DOHH2 (cell line): ENCODE results near the gene DNAH14.
"Not testable (repeated sequence)": the region's sequence is repeated elsewhere in the genome, so short reads cannot be mapped to it uniquely, and the experiment has no call there.

Experiments
- H3F3A ChIP-seq: fragments of 200-600 bp; sonication (generic), shearing (Covaris generic); 2 replicates; pipeline ENCODE4 v1.6.0; 2016; ENCODE audit warnings: antibody characterized with exemption, mild to moderate bottlenecking; ENCODE audit not compliant: control insufficient read depth, insufficient read depth
- H3K27ac ChIP-seq: fragments of 200-600 bp; sonication (generic); 2 replicates; pipeline ENCODE4 v1.5.1; 2014; ENCODE audit warnings: low read depth, mild to moderate bottlenecking, low read length, moderate library complexity
- H3K27me3 ChIP-seq: fragments of 200-600 bp; sonication (generic); 2 replicates; pipeline ENCODE4 v1.6.1; 2014; ENCODE audit warnings: mild to moderate bottlenecking, low read length, mixed read lengths; ENCODE audit not compliant: control insufficient read depth
- H3K36me3 ChIP-seq: fragments of 200-600 bp; sonication (generic); 2 replicates; pipeline ENCODE4 v1.6.1; 2014; ENCODE audit warnings: mild to moderate bottlenecking, low read length, moderate library complexity, mixed read lengths; ENCODE audit not compliant: control insufficient read depth
- H3K4me1 ChIP-seq: fragments of 200-600 bp; sonication (generic); 2 replicates; pipeline ENCODE4 v1.6.1; 2014; ENCODE audit warnings: mild to moderate bottlenecking, low read length, mixed read lengths; ENCODE audit not compliant: control insufficient read depth
- H3K4me2 ChIP-seq: fragments of 200-600 bp; sonication (generic); 2 replicates; pipeline ENCODE4 v1.6.0; 2014; ENCODE audit warnings: mild to moderate bottlenecking, low read length, moderate library complexity
- H3K4me3 ChIP-seq: fragments of 200-600 bp; sonication (generic); 2 replicates; pipeline ENCODE4 v1.5.1; 2014; ENCODE audit warnings: mild to moderate bottlenecking, low read length, mixed read lengths
- H3K79me2 ChIP-seq: fragments of 200-600 bp; sonication (generic); 2 replicates; pipeline ENCODE4 v1.6.1; 2014; ENCODE audit warnings: mild to moderate bottlenecking, low read length, mixed read lengths; ENCODE audit not compliant: control insufficient read depth
- H3K9me2 ChIP-seq: fragments of 200-600 bp; sonication (generic); replicated peaks from 2 replicates; pipeline ENCODE4 v1.6.1; 2014; ENCODE audit warnings: mild to moderate bottlenecking, low read length, mixed read lengths; ENCODE audit not compliant: control insufficient read depth
- H3K9me3 ChIP-seq: fragments of 200-600 bp; sonication (generic); 2 replicates; pipeline ENCODE4 v1.6.1; 2014; ENCODE audit warnings: antibody characterized with exemption, low read length, mixed read lengths; ENCODE audit not compliant: control insufficient read depth, insufficient read depth
- H4K20me1 ChIP-seq: fragments of 200-600 bp; sonication (generic); 2 replicates; pipeline ENCODE4 v1.6.0; 2014; ENCODE audit warnings: low read depth, mild to moderate bottlenecking, antibody characterized with exemption, low read length, moderate library complexity; ENCODE audit not compliant: control insufficient read depth, insufficient read depth
- EZH2phosphoT487 ChIP-seq: fragments of 200-600 bp; sonication (generic); IDR thresholded peaks from 2 replicates; pipeline ENCODE4 v1.6.1; 2017; ENCODE audit warnings: borderline replicate concordance, mild to moderate bottlenecking, antibody characterized with exemption, low read length, moderate library complexity, mixed read lengths
- TF ChIP-seq, protein P1 (sequence below): fragments of 200-600 bp; sonication (generic); IDR thresholded peaks from one replicate; pipeline ENCODE4 v1.5.1; 2014; ENCODE audit warnings: antibody characterized with exemption, mild to moderate bottlenecking, low read depth, low read length; ENCODE audit not compliant: poor library complexity, severe bottlenecking

DNAH14 gene

DNA sequence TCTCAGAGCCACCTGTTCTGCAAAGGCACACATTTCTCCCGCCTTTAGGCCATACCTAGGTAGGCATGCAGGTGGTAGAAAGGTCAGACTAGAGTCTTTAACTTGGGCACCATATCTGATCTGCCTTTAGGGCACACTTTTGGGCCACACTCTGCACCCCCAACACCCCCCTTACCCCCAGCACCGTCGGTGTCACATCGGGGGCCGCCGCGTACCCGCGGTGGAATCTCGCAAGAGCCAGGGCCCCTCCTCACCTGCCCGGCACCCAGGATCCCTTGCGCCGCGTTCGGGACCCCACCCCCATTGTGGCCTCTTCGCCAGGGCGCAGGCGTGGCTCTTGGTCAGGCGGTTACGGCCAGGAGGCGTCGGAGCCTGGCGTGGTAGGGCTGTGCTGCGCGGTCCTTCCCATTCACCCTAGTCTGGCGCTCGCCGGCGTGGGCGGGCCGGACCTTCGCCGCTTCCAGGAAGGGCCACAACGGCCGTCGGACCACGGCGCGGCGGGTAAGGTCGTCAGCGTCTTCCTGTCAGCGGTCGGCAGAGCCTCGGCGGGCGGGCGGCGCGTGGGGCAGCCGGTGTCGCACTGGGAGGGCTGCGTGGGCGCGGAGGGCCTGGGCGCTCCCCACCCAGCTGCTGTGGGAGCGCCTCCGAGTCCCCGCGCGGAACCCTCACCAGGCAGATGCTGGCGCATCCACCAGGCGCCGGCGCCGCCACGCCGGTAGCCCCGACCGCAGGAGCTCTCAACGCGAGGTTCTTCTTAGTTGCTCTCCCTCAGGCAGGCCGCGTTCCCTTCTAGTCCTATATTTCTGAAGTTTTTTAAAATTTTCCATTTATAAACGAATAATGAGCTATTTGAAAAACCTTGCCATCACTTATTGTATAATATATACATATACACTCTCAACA is at the start of gene DNAH14:
Gene DNAH14 (plus strand): TSS at position 341 of the 903 bp plus-strand sequence. CDS start 23,028 bp downstream, outside the sequence.
- Histone ChIP-seq H3K4me3 (no peak within 1 kb of the TSS), H3K9me2 (no peaks in the 10 kb centered on the region), H3K4me1 (no peaks in the 10 kb centered on the region), H3K27me3 (no peaks in the 10 kb centered on the region), H3K9me3 (peaks cover 9% of the 10 kb centered on the region; the same call in 1 of the 2 replicates), H3K27ac (no peak within 1 kb of the TSS), H3F3A (no peaks in the 10 kb centered on the region), H3K79me2 (no peaks in the 10 kb centered on the region), H3K36me3 (no peaks in the 10 kb centered on the region), H4K20me1 (no peaks in the 10 kb centered on the region), H3K4me2 (no peak within 1 kb of the TSS)
- TF ChIP-seq EZH2phosphoT487 = no peak
- TF ChIP-seq, protein P1, sequence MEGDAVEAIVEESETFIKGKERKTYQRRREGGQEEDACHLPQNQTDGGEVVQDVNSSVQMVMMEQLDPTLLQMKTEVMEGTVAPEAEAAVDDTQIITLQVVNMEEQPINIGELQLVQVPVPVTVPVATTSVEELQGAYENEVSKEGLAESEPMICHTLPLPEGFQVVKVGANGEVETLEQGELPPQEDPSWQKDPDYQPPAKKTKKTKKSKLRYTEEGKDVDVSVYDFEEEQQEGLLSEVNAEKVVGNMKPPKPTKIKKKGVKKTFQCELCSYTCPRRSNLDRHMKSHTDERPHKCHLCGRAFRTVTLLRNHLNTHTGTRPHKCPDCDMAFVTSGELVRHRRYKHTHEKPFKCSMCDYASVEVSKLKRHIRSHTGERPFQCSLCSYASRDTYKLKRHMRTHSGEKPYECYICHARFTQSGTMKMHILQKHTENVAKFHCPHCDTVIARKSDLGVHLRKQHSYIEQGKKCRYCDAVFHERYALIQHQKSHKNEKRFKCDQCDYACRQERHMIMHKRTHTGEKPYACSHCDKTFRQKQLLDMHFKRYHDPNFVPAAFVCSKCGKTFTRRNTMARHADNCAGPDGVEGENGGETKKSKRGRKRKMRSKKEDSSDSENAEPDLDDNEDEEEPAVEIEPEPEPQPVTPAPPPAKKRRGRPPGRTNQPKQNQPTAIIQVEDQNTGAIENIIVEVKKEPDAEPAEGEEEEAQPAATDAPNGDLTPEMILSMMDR = no peak

DNA sequence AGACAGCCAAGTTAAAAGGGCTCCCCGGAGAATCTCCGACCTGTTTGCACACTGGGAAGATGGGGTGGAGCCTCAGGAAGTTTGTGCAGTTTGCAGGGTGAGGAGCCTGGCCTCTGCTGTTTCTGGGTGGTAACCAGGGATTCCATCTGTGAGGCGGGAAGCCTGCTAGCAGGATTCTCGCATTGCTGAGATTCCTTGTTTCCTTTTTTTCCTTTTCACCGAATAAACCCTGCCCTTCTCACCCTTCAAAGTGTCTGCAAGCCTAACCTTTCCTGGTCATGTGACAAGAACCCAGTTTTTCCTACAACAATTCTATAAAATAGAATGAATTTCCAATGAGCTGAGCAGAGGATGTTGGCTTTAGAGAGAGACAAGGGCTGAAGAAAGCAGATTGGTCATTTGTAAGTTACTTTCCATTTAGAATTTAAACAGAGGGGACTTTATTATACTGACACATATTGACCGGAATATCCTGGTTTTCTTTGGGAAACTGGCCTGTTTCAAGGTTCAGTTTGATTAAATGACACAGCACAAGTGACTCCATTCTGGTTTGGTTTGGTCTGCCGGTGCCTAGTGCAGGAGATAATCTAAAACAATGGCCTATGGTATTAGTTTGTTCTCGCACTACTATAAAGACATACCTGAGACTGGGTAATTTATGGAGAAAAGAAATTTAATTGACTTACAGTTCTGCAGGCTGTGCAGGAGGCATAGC is 48.7 kb upstream of the DNAH14 start:
- Histone ChIP-seq H3F3A (no peaks in the 10 kb centered on the region), H3K4me3 (no peak overlapping the region), H3K4me2 (no peak overlapping the region), H3K27ac (no peak overlapping the region), H4K20me1 (no peaks in the 10 kb centered on the region), H3K4me1 (no peaks in the 10 kb centered on the region), H3K27me3 (peaks cover under 1% of the 10 kb centered on the region; the same call in 1 of the 2 replicates), H3K9me3 (0 out of 2 replicates have a peak, but pooled peaks cover 2% of the 10 kb centered on the region), H3K36me3 (no peaks in the 10 kb centered on the region), H3K9me2 (no peaks in the 10 kb centered on the region), H3K79me2 (no peaks in the 10 kb centered on the region)
- TF ChIP-seq, protein P1 = no peak
- no peak for TF ChIP-seq EZH2phosphoT487

DNA sequence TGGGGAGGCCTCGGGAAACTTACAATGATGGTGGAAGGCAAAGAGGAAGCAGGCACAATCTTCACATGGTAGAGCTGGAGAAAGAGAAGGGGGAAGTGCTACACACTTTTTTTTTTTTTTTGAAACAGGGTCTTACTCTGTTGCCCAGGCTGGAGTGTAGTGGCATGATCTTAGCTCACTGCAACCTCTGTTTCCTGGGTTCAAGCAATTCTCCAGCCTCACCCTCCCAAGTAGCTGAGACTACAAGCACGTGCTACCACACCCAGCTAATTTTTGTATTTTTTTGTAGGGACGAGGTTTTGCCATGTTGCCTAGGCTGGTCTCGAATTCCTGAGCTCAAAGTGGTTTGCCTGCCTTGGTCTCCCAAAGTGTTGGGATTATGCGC is 48.2 kb upstream of the DNAH14 start:
- H3K9me3 ChIP-seq, H3F3A ChIP-seq, H3K79me2 ChIP-seq, H3K4me2 ChIP-seq, H3K27me3 ChIP-seq, H4K20me1 ChIP-seq, H3K36me3 ChIP-seq, H3K4me3 ChIP-seq, H3K9me2 ChIP-seq, H3K4me1 ChIP-seq, H3K27ac ChIP-seq: not testable (repeated sequence)
